Thyroid gland (tissue), 4 donors: Measurements from ENCODE around the gene SH2B2.

Source experiments
- CTCF ChIP-seq, 6 experiments: fragments of 200-600 bp in 3 of 6; fragments of 450-650 bp in 3 of 6; sonication (generic) in 3 of 6; IDR thresholded peaks; one replicate each; pipeline ENCODE4 v1.5.1; 2016 to 2019; ENCODE audit warnings: antibody characterized with exemption in 6 of 6, mild to moderate bottlenecking in 2 of 6, inconsistent platforms in 1 of 6, moderate library complexity in 1 of 6
- POLR2A ChIP-seq, 2 donors: fragments of 450-650 bp; IDR thresholded peaks; one replicate each; pipeline ENCODE4 v1.6.1; 2017; ENCODE audit warnings: antibody characterized with exemption in 2 of 2, mild to moderate bottlenecking in 2 of 2, moderate library complexity in 1 of 2

- TF ChIP-seq POLR2A (IDR thresholded peaks at IDR 0.05) (no peak), CTCF (IDR thresholded peaks at IDR 0.05) (no peak)
These were observed 11.5 kb upstream of the SH2B2 start for GRCh38 chr7:102275123-102275703.
